HG02588 (cell line): ENCODE results near the gene AP1G1.

Experiments used
- ATAC-seq: cut with Tn5 transposase; IDR thresholded peaks from one replicate; pipeline ENCODE4 v1.9.1; 2021; ENCODE audit warnings: mild to moderate bottlenecking, moderate library complexity; ENCODE audit not compliant: unreplicated experiment

AP1G1 gene

GRCh38 chr16:71758293-71758760 is 50.3 kb downstream of the AP1G1 start:
- ATAC-seq = no peak

- no peak for ATAC-seq
These were observed 54.0 kb downstream of the AP1G1 start for GRCh38 chr16:71754652-71755051.

- ATAC-seq = no peak
These were observed 54.5 kb downstream of the AP1G1 start for GRCh38 chr16:71754108-71754507.

- no peak for ATAC-seq
These were observed 60.4 kb downstream of the AP1G1 start for GRCh38 chr16:71748226-71748625.

- ATAC-seq = no peak
These were observed 62.1 kb downstream of the AP1G1 start for GRCh38 chr16:71746442-71747046.

GRCh38 chr16:71738855-71739254 is 69.8 kb downstream of the AP1G1 start:
- no peak for ATAC-seq

- ATAC-seq = no peak
These were observed 71.1 kb downstream of the AP1G1 start for GRCh38 chr16:71737501-71737900.

GRCh38 chr16:71734511-71734910 is 74.1 kb downstream of the AP1G1 start:
- ATAC-seq = no peak

GRCh38 chr16:71732587-71732986 is 76.0 kb downstream of the AP1G1 start:
- no peak for ATAC-seq

GRCh38 chr16:71727551-71728324 is 80.9 kb downstream of the AP1G1 start:
- no peak for ATAC-seq

- no peak for ATAC-seq
These were observed 81.9 kb downstream of the AP1G1 start for GRCh38 chr16:71726476-71727315.

GRCh38 chr16:71724320-71724751 is 84.3 kb downstream of the AP1G1 start, which contains the start of gene PHLPP2:
Gene PHLPP2 (minus strand): TSS chr16:71724701. CDS start chr16:71714795, 9,906 bp downstream.
- ATAC-seq = no peak

GRCh38 chr16:71723537-71724319 is 84.9 kb downstream of the AP1G1 start:
- ATAC-seq = peak; percentile 67

- ATAC-seq = peak; percentile 34
These were observed 85.7 kb downstream of the AP1G1 start for GRCh38 chr16:71722801-71723536.

GRCh38 chr16:71721066-71721740 is 87.4 kb downstream of the AP1G1 start:
- ATAC-seq = no peak

- no peak for ATAC-seq
These were observed 96.1 kb downstream of the AP1G1 start for GRCh38 chr16:71712501-71712900.

GRCh38 chr16:71711789-71712188 is 96.8 kb downstream of the AP1G1 start:
- ATAC-seq = no peak

GRCh38 chr16:71709229-71709781 is 99.3 kb downstream of the AP1G1 start:
- no peak for ATAC-seq

GRCh38 chr16:71708696-71709095 is 99.9 kb downstream of the AP1G1 start:
- ATAC-seq = no peak
